ENCODE measurements around the gene JAK3. TPM values are rescaled to one million over a fixed set of nuclear protein-coding genes. Genes with fewer than 3 reads are reported as not detected.

Gene JAK3
- total RNA-seq, 1 experiment from 2014 or later: 4.4 TPM

DNA sequence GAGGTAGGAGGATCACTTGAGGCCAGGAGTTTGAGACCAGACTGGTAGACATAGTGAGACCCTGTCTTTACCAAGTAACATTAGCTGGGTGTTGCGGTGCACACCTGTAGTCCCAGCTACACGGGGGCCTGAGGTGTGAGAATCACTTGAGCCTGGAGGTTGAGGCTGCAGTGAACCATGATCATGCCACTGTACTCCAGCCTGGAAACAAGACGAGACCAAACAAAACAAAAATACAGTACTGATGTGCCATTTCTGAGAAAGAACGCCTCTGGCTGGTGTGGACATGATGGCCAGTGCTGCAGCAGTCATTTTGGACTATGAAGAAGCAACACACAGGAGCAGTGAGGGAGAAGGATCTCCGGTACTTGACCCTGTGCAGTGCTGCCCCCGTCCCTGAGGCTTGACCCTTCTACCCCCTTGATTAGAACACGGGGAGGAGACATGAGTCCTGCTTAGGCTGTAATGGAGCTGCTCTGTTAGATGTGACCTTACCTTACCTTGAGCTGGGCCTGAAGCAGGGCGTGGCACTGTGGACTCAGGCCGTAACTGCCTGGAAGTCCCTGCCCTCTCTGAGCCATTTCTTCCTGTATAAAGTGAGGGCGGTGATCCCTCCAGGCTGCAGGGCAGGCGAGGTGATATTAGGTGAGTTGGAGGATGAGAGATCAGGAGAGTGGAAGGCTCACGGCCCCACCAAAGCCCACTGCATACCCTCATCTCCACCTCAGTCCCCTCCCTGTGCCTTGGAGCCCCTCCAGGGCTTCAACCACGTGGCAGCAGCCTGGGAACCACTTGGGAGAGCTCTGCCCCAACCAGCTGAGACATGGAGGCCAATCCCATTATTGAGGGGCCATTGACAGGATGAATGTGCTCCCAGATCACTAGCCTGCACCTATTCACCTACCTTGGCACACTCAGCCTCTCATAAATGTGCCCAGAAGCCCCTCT, 17.9 kb upstream of the JAK3 start (continued):
- TF ChIP-seq ESRRA (CRISPR knock-in tag; IDR thresholded peaks at IDR 0.05; ENCODE audit: borderline replicate concordance): no peak
- no peak for TF ChIP-seq ATF2 (CRISPR knock-in tag; IDR thresholded peaks at IDR 0.05; ENCODE audit: borderline replicate concordance, low read depth)
- TF ChIP-seq NFYB (CRISPR knock-in tag; conservative IDR thresholded peaks at IDR 0.05; ENCODE audit: low read depth): no peak
- no peak for TF ChIP-seq E2F1 (CRISPR knock-in tag; IDR thresholded peaks at IDR 0.05)
- no peak for TF ChIP-seq ZNF263 (CRISPR knock-in tag; IDR thresholded peaks at IDR 0.05; ENCODE audit: low read depth)
- no peak for TF ChIP-seq ZNF512 (CRISPR knock-in tag; IDR thresholded peaks at IDR 0.05; ENCODE audit: borderline replicate concordance)
- TF ChIP-seq, protein P1, sequence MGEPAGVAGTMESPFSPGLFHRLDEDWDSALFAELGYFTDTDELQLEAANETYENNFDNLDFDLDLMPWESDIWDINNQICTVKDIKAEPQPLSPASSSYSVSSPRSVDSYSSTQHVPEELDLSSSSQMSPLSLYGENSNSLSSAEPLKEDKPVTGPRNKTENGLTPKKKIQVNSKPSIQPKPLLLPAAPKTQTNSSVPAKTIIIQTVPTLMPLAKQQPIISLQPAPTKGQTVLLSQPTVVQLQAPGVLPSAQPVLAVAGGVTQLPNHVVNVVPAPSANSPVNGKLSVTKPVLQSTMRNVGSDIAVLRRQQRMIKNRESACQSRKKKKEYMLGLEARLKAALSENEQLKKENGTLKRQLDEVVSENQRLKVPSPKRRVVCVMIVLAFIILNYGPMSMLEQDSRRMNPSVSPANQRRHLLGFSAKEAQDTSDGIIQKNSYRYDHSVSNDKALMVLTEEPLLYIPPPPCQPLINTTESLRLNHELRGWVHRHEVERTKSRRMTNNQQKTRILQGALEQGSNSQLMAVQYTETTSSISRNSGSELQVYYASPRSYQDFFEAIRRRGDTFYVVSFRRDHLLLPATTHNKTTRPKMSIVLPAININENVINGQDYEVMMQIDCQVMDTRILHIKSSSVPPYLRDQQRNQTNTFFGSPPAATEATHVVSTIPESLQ (CRISPR knock-in tag; IDR thresholded peaks at IDR 0.05): no peak
- peak; percentile 92 for TF ChIP-seq ZNF416 (CRISPR knock-in tag; IDR thresholded peaks at IDR 0.05)
- TF ChIP-seq MYBL2 (CRISPR knock-in tag; IDR thresholded peaks at IDR 0.05): peak; percentile 34
- no peak for TF ChIP-seq SOX15 (CRISPR knock-in tag; IDR thresholded peaks at IDR 0.05)
- TF ChIP-seq, protein P2, sequence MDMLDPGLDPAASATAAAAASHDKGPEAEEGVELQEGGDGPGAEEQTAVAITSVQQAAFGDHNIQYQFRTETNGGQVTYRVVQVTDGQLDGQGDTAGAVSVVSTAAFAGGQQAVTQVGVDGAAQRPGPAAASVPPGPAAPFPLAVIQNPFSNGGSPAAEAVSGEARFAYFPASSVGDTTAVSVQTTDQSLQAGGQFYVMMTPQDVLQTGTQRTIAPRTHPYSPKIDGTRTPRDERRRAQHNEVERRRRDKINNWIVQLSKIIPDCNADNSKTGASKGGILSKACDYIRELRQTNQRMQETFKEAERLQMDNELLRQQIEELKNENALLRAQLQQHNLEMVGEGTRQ (CRISPR knock-in tag; IDR thresholded peaks at IDR 0.05): no peak
- TF ChIP-seq ZNF219 (CRISPR knock-in tag; IDR thresholded peaks at IDR 0.05; ENCODE audit: borderline replicate concordance): no peak
- TF ChIP-seq, protein P3, sequence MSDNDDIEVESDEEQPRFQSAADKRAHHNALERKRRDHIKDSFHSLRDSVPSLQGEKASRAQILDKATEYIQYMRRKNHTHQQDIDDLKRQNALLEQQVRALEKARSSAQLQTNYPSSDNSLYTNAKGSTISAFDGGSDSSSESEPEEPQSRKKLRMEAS (CRISPR knock-in tag; IDR thresholded peaks at IDR 0.05): no peak
- no peak for TF ChIP-seq JAZF1 (CRISPR knock-in tag; IDR thresholded peaks at IDR 0.05)
- no peak for TF ChIP-seq RORB (CRISPR knock-in tag; IDR thresholded peaks at IDR 0.05)
- peak; percentile 79; the same call in 1 of the 2 replicates for TF ChIP-seq ATF1 (CRISPR knock-in tag; IDR thresholded peaks at IDR 0.05)
- no peak for TF ChIP-seq SMAD3 (CRISPR knock-in tag; IDR thresholded peaks at IDR 0.05; ENCODE audit: borderline replicate concordance)
- TF ChIP-seq ZNF317 (CRISPR knock-in tag; IDR thresholded peaks at IDR 0.05; ENCODE audit: borderline replicate concordance, low read depth): no peak
- TF ChIP-seq CBFB (CRISPR knock-in tag; IDR thresholded peaks at IDR 0.05; ENCODE audit: low read depth): no peak
- TF ChIP-seq, protein P4, sequence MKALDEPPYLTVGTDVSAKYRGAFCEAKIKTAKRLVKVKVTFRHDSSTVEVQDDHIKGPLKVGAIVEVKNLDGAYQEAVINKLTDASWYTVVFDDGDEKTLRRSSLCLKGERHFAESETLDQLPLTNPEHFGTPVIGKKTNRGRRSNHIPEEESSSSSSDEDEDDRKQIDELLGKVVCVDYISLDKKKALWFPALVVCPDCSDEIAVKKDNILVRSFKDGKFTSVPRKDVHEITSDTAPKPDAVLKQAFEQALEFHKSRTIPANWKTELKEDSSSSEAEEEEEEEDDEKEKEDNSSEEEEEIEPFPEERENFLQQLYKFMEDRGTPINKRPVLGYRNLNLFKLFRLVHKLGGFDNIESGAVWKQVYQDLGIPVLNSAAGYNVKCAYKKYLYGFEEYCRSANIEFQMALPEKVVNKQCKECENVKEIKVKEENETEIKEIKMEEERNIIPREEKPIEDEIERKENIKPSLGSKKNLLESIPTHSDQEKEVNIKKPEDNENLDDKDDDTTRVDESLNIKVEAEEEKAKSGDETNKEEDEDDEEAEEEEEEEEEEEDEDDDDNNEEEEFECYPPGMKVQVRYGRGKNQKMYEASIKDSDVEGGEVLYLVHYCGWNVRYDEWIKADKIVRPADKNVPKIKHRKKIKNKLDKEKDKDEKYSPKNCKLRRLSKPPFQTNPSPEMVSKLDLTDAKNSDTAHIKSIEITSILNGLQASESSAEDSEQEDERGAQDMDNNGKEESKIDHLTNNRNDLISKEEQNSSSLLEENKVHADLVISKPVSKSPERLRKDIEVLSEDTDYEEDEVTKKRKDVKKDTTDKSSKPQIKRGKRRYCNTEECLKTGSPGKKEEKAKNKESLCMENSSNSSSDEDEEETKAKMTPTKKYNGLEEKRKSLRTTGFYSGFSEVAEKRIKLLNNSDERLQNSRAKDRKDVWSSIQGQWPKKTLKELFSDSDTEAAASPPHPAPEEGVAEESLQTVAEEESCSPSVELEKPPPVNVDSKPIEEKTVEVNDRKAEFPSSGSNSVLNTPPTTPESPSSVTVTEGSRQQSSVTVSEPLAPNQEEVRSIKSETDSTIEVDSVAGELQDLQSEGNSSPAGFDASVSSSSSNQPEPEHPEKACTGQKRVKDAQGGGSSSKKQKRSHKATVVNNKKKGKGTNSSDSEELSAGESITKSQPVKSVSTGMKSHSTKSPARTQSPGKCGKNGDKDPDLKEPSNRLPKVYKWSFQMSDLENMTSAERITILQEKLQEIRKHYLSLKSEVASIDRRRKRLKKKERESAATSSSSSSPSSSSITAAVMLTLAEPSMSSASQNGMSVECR (CRISPR knock-in tag; IDR thresholded peaks at IDR 0.05; ENCODE audit: borderline replicate concordance): no peak
- peak; percentile 92 for TF ChIP-seq EMX1 (CRISPR knock-in tag; IDR thresholded peaks at IDR 0.05)
- TF ChIP-seq TP53 (CRISPR knock-in tag; IDR thresholded peaks at IDR 0.05): no peak
- 0 out of 2 replicates have a peak, but pooled peaks have one; percentile 19 for TF ChIP-seq E2F4 (CRISPR knock-in tag; IDR thresholded peaks at IDR 0.05; ENCODE audit: borderline replicate concordance, low read depth)
- no peak for TF ChIP-seq GTF2I (CRISPR knock-in tag; conservative IDR thresholded peaks at IDR 0.05)
- TF ChIP-seq TEAD4 (CRISPR knock-in tag; IDR thresholded peaks at IDR 0.05): no peak; the same call in 1 of the 2 replicates
- no peak for TF ChIP-seq TEAD1 (CRISPR knock-in tag; IDR thresholded peaks at IDR 0.05)

All from WTC11 (cell line).